ENCODE data around the gene HTR1A.

The HTR1A gene

DNA sequence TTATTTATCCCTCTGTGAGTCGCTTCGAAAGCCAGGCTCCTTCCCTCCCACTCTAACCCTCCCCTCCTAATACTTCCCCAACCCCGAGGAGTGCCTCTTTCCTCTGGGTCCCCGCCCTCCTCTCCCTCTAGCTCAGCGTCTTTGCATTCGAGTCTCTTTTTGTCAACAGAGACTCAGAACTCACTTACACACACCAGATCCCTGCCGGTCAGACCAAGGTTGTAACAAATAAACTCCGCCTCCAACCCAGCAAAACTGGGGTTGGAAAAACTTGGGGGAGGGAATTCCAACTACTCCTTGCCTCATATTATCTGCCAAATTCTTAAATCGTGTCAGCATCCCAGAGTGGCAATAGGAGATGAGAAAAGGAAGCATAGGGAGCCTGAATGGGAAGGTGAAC, at the start of gene HTR1A:
Gene HTR1A, minus strand, starts transcription at position 167 of the 400 bp plus-strand sequence. CDS start 726 bp downstream, outside the sequence.
- DNase-seq (ENCODE audit: low read depth in 2 of 2), result no peak

DNA sequence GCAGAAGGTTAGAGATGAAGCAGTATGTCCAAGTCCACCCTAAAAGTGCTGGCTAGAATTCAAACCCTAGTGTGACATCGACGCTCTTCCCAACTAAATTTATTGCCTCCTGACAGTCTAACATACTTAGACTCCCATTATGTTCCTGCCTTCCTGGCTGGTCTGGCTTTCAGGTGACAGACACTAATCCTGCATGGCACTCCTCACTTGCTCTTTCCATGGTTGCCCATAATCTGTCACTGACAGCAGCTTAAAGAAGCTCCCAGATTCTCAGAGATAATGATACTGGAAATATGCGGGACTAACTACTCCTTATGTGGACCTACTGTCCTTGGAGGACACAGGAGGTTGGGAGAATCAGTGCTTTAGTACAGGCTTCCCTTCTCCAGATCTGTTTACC, 41.7 kb upstream of the HTR1A start:
- DNase-seq (ENCODE audit: low read depth in 2 of 2), result no peak

DNA sequence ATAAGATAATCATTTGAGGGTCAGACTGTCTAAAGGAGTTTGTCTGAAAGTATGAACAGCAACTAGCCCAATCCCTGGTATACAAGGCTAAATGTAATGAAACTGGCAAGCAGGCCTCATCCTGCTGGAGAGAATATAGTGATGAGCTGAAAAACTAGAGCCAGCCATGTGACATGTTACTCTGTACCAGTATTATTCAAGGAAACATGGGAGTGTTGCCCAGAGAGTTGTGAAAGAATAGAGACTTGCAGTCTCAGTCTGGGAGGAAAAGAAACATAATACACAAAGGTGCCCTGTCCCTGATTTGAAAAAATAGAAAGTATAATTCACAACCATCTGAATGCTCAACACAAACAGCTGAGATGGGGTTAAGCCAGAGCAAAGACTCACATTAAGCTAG, 37.9 kb upstream of the HTR1A start:
- DNase-seq (ENCODE audit: low read depth in 2 of 2), result no peak

DNA sequence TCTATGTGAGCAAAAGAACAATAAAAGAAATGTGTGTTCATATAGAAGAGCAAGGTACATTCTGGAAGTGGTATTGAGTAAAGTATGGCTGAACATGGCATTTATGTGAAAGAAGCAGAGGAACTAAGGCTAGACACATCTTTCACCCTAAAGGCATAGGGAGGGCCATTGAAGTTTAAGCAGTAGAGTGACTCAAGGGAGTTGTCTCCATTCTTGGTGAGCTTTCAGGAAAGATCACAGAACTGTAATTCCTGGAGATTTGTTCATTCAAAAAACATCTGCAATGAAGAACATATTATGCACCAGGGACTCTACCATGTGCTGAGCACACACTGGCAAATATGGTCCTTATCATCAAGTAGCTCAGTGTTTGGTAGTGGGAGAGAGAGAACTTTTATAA, 24.8 kb upstream of the HTR1A start:
- no peak for DNase-seq (ENCODE audit: low read depth in 2 of 2)

DNA sequence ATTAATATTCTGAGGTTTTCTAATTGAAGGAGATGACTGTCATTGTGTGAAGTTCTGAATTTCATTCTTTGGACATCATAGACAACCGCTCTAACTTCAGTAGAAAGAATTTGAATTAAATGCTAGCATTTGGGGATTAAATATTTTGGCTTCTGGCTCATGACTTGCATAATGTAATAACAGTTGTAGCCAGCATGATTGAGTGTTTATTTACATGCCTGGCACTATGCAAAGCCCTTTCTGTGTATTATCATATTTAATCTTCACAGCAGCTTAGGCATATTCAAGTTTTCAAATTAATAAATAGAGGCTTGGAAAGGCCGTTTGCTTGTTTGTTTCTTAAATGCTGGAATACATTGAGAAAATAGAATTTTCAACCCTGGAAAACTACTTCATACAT, 19.6 kb upstream of the HTR1A start:
- DNase-seq (ENCODE audit: low read depth in 2 of 2), result no peak

DNA sequence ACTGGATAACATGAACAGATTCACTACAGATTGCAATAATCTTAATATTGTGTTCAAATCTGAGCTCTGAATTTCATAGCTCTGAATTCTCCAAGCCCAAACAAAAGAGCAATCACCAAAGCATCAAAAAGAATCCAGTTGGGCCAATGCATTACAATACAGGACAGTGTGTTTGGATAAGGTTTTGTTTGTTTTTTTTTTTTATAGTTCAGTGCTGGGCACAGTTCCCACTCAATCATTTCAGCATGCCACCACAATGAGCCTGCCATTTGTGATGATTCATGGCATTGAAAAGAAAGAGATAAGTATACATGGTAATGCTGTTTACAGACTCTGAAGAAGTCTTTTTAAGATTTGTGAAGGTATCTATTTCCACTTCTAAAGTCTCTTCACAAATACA, 1.7 kb upstream of the HTR1A start:
- no peak for DNase-seq (ENCODE audit: low read depth in 2 of 2)

DNA sequence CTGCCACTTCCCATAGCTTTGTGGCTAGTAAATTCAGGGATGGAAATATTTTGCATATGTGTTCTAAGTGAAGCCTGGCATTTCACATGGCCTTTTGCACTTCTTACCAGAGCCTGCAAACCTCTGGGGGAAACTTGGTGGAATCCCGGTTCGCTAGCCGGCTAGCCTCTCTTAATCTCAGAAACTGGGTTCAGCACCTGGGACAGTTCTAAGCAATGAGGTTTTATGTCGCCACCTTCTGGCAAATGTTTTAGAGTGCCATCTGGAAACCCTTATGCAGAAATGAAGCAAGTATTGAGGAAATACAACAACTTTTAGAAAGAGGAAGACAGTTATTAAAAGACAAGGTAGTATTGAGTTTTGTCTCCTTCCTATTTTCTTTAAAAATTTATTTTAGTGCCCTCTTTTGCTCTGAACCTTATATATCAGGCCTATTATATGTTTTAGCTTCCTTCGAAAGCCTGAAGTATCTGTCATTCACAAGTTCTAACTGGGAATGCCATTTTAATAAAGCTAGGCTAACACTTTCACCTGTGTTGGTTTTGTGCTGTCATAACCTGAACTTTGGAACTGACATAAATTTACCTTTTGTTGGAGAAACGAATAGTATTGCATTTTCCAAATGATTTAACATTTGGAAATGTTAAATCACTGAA, 963 bp upstream of the HTR1A start:
- DNase-seq (ENCODE audit: low read depth in 2 of 2), result no peak

DNA sequence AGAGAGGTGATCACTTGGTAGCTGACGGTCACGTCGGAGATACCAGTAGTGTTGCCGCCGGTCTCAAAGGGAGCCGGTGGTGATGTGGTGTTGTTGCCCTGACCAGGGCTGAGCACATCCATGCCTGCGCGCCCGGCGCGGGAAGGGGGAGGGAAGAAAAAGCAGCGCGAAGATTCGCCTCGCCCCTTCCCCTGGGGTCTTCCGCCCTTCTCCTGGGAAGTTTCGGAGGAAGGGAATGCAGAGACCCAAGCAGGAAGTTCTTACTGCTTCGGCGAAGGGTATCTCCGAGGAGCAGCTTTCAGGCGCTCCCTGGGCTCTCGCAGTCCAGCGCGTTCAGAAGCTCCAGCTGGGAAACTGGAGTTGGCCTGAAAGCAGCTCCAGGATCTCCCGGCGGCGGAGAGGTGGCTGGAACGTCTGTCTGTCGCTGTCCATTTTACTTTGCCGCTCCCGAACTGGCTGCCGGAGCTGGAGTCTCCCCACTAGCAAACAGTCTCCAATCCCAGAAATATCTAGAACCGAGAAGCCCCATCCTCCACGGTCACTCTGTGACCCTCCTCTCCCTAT, 565 bp downstream of the HTR1A start:
- DNase-seq (ENCODE audit: low read depth in 2 of 2), result no peak

DNA sequence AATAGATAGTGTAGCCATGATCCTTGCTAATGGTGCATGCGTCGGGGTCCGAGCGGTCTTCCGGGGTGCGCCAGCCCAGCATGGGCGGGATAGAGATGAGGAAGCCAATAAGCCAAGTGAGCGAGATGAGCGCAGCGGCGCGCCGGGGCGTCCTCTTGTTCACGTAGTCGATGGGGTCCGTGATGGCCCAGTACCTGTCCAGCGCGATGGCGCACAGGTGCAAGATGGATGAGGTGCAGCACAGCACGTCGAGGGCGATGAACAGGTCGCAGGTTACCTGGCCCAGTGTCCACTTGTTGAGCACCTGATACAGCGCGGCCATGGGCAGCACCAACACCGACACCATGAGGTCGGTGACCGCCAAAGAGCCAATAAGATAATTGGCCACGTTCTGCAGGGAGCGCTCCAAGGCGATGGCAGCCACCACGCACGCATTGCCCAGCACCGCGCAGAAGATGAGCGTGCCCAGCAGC, 1.1 kb downstream of the HTR1A start:
- DNase-seq (ENCODE audit: low read depth in 2 of 2), result no peak

DNA sequence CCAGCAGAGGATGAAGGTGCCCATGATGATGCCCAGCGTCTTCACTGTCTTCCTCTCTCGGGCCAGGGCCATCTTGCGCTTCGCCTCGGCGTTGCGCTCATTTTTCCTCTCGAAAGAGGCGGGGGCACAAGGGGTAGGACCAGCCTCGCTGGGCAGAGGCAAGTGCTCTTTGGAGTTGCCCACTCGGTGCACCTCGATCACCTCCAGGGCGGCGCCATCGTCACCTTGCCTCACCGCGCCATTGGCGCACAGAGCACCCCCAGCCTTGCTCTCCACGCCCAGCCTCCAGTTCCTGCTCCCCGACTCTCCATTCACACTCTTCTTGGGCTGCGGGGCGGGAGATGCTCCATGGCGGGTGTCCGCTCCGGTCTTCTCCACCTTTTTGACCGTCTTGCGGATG, 1.6 kb downstream of the HTR1A start:
- DNase-seq (ENCODE audit: low read depth in 2 of 2), result no peak

DNA sequence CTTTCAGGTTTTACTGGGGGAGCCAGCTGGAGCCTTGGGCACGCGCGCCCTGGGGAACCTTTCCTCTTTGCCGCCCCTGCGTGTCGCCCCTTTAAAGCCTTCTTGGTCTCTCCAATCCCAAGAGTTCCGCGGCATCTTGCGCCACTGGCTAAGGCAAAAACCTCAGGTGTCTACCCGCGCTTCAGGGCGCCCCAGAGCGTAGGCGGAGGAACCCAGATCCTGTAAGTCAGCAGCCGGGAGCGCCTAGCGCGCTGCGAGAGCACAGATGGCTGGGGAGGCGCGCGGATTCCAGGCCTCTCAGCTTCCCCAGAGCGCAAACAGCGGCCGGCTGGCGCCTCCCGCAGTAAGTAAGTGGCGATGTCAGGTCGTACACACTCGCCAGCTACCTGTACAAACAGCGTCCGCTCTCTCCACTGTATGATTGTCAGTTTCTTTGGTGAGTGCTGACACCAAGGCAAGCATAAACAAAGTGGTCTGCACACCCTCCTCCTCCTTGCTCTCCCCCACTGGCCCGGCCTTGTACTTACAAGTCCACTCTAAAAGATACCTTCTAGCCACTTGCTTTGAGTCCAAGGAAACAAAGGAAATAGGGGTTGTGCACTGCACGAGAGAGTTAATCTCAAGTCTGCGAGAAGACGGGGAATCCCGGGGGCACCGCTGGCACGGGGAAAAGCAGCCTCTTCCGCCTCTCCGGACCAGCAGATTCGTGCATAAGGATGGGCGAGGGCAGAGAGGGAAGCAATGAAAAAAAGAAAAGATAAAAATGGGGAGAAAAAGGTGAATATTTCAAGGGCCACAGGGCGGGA, 2.9 kb downstream of the HTR1A start:
- no peak for DNase-seq (ENCODE audit: low read depth in 2 of 2)

DNA sequence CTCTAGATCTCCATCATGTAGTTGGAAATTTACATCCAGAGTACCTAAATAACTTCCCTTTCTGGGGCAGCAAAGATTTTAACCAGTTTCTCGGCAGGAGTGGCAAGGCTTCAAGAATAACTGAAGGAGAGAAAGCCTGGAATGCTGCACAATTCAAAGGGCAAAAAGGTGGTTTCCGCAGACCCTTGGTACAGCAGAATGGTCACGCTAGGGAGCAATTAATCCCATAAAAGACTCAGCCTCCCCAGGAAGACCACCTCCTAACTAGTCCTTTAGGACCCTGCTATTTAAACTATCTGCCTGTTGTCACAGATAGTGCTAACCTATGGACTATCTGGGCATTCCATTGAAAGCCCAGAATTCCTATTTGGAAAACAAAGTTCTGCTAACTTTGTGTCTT, 3.6 kb downstream of the HTR1A start:
- no peak for DNase-seq (ENCODE audit: low read depth in 2 of 2)

DNA sequence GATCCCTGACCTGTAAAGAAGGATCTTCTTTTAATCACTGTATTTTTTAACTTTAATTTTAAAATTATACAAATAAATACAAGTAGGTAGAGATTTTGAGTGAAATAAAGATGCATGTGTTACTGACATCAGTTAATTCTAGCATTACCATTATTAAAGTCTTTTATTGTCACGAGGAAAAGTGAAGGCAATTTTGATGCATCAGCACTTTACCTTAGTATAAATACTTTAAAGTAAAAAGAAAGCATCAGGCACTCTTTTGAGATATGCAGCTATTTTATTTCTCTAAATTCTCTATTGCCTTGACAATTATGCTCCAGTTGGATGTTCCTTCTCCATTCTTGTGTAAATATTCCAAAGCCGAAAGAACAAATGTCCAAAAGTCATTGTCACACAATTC, 4.6 kb downstream of the HTR1A start:
- DNase-seq (ENCODE audit: low read depth in 2 of 2), result no peak

DNA sequence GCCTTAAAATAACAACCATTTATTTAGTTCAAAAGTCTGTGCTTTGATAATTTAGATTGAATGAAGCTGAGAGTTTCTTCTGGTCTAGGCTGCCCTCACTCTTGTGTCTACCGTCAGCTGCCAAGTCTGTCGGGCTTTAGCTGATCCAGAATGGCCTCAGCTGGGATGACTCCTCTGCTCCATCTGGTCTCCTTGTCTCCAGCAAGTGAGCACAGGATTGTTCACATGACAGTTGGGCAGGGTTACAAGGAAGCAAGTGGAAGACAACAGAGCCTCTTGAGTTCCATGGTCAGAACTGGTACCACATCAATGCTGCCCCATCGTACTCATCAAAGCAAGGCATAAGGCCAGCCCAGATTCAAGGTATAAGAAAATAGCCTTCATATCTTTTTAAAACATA, 9.0 kb downstream of the HTR1A start:
- DNase-seq (ENCODE audit: low read depth in 2 of 2), result no peak

DNA sequence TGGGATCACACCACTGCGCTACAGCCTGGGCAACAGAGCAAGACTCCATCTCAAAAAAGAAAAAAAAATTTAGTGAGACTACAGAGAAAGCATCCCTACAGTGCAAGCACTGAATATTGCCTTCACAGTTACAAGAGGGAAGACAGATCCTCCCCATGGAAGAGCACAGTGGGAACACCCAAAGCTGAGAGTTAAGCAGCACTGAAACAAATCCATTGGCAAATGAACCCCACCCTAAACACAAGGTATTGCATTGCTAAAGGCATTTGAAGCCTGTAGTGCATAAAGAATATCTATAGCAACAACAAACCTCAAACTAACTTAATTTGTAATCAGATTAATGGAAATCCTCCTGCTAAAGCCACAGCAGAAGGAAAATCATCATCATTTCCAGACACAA, 27.1 kb downstream of the HTR1A start:
- no peak for DNase-seq (ENCODE audit: low read depth in 2 of 2)

DNA sequence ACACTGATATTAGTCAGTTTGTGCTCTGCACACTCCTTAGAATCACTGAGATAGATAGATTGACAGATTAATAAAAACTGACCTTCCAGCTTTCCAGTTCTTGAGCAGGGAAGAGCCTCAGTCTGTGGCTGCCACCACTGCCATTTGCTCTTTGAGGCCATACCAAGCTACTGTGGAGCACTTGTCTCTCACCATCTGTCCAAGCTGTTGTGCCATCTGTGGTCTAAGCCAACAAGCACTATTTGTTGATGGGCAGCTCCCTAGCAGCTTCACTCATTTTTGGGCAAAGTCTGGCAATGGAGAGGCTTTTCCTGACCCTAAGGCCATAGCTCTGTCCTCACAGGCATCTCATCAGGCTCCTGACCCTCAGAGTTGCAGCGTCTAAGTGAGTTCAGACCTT, 30.4 kb downstream of the HTR1A start:
- DNase-seq (ENCODE audit: low read depth in 2 of 2), result no peak

DNA sequence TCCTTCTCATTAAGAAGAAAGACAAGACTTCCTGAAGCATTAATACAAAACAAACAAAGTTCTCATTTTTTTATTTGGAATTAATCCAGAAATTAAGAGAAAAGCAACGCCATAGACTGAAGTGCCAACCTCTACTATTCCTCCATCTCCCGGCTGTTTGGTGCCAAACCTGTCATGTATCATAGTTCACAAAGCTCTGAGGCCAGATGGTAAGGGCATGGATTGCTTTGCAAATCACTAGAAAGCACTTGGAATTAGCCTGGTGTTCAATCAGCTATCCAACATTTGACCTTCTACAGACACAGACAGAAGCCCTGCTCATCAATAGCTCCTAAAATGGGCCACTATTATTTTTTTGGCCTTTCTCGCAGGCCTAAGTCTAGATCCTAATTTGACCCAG, 33.8 kb downstream of the HTR1A start:
- DNase-seq (ENCODE audit: low read depth in 2 of 2), result no peak

DNA sequence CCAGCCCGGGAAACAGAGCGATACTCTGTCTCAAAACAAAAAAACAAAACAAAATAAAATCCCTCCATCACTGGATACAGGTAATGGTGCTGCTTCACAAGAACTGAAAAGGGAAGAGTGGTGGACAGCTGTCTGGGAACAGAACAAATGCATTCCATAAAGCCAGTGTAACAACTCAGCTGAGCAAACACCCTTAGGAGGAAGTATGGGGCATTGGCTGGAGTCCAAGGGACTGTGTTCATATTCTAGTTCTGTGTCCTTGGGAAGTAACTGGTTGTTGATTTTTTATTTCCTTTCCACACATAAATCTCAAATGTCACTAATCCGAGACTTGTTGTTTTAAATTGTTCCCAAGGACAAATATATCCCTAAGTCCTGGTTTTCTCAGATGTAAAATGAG, 38.3 kb downstream of the HTR1A start:
- no peak for DNase-seq (ENCODE audit: low read depth in 2 of 2)

DNA sequence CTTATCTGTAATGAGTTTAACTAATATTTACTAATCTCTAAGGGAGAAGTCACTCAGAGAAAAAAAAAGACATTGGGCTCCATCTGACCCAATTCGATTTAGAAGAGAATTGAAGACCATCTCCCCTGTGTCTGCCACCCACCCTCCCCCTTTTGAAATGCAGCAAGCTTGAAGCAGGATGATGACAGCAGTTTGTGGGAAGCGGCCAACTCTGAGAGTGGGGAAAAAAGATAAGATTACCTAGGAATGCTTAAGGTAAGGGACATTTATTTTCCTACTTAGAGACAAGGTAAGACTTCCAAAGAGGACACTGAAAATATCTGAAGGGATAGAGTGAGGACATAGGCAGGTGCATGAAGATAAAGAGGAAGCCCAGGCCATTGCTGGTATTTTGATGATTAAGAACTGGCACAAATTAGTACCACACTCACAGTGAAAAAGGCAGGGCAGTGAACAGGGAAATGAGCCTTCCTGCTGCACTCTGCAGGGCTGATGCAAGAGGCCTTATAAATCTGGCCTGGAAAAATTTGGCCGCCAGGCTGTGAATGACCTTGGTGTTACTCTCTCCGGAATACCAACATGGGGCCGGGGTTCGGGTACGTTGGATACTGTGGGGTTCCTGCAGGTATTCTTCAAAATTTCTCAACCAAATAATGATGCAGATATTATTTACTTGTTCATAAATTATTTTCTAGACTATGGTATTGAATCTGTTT, 42.3 kb downstream of the HTR1A start:
- no peak for DNase-seq (ENCODE audit: low read depth in 2 of 2)

DNA sequence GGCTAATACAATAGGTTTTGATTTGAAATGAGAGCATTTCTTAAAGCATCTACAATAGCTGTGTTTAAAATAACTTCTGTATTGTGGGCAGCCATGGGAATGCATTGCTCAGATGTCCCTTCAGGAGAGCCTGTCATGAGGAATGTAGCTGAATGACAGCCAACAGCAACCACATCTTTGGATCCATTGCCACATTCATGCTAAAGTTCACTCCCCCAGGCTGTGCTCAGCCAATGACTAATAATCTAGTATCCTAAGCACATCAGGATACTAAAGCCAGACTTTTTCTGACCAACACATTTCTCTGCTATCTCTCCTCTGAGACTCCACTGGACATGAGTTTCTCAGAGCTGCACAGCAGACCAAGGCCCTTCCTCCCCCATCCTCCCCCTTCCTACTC, 45.5 kb downstream of the HTR1A start:
- DNase-seq (ENCODE audit: low read depth in 2 of 2), result no peak

DNA sequence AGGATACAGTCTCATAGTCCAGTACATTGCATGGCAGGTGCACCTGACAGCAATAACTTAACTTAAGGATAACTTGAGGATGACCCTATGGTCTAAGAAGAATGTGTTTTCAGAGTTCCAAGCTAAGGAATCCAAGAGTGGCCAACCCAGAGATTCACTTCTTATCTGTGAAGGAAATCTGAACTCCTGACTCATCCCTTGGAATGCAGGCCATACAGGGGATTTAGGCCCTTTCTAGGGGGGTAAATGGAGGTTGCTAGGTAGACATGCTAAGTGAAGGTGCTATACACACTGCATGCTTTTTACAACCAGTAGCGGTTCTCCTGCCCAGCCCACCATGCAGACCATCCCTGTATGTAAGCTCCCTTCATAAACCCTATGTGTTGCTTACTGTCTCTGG, 50.4 kb downstream of the HTR1A start:
- no peak for DNase-seq (ENCODE audit: low read depth in 2 of 2)

Measured in stimulated activated CD4-positive, alpha-beta T cell treated with anti-CD3 and anti-CD28 coated beads, Interleukin-1b, Interleukin-23, amount 100 ng/mL, for 4 hours (primary cell).